GM19035 (cell line): ENCODE results near the gene GPR179.

Source experiments
- ATAC-seq: cut with Tn5 transposase; IDR thresholded peaks from one replicate; pipeline ENCODE4 v1.9.1; 2021; ENCODE audit not compliant: unreplicated experiment

The GPR179 gene, protein sequence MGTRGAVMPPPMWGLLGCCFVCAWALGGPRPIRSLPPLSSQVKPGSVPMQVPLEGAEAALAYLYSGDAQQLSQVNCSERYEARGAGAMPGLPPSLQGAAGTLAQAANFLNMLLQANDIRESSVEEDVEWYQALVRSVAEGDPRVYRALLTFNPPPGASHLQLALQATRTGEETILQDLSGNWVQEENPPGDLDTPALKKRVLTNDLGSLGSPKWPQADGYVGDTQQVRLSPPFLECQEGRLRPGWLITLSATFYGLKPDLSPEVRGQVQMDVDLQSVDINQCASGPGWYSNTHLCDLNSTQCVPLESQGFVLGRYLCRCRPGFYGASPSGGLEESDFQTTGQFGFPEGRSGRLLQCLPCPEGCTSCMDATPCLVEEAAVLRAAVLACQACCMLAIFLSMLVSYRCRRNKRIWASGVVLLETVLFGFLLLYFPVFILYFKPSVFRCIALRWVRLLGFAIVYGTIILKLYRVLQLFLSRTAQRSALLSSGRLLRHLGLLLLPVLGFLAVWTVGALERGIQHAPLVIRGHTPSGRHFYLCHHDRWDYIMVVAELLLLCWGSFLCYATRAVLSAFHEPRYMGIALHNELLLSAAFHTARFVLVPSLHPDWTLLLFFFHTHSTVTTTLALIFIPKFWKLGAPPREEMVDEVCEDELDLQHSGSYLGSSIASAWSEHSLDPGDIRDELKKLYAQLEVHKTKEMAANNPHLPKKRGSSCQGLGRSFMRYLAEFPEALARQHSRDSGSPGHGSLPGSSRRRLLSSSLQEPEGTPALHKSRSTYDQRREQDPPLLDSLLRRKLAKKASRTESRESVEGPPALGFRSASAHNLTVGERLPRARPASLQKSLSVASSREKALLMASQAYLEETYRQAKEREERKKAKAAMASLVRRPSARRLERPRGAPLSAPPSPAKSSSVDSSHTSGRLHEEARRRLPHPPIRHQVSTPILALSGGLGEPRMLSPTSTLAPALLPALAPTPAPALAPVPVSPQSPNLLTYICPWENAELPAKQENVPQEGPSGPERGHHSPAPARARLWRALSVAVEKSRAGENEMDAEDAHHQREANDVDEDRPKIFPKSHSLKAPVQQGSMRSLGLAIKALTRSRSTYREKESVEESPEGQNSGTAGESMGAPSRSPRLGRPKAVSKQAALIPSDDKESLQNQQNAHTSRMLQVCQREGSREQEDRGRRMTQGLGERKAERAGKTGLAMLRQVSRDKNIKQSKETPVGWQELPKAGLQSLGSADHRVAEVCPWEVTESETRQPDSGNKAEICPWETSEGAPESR (N-terminal part only)

DNA sequence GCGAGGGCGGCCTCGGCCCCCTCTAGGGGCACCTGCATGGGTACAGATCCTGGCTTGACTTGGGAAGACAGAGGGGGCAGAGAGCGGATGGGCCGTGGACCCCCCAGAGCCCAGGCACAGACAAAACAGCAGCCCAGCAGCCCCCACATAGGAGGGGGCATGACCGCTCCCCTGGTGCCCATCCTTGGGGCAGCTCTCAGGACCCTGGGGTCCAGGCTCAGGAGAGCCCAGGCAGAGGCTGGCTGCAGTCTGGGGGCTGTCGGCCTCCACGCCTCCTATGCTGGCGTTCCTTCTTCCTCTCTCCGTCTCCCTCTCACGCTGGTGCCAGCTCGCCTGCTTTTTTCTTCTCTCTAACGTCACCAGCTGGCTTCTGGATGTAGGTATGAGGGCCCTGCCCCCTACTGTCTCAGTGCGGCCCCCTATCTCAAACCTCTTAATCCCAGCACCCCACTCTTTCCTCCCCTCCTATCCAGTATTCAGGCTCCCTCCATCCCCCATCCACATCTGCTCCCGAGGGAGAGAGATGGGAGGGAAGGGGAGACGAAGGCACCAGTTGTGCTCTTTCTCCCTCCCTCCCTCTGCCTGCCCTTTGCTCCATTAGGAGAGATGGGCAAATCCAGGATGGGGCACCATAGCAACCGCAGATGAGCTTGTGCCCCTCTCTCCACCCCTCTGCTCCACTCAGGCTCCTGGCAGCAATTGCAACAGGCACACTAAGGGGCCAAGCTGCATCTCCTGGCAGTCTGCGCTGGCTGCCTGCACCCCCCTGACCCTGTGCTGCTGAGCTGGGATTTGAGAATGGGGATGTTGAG is at the start of gene GPR179:
GPR179 (minus strand) TSS at position 349 of the 812 bp plus-strand sequence; CDS start at position 182, 167 bp downstream.
- ATAC-seq: no peak

DNA sequence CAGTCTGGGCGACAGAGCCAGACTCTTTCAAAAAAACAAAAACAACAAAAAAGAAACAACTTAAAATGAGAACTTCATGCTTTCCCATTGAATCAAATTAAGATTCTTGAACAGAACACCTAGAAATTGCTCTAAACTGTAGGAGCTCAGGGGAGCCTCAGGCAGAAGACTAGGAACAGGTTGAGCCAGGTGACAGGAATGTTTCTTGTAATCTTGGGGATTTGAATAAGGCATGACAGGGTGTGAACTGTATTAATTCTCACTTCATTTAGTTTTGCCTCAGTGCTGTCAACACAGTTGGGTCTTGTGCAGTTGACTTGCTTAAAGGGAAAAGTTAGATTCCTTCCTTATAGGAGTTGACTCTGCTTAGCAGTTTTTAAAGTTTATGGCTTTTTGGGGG is 35.7 kb upstream of the GPR179 start:
- ATAC-seq: no peak

DNA sequence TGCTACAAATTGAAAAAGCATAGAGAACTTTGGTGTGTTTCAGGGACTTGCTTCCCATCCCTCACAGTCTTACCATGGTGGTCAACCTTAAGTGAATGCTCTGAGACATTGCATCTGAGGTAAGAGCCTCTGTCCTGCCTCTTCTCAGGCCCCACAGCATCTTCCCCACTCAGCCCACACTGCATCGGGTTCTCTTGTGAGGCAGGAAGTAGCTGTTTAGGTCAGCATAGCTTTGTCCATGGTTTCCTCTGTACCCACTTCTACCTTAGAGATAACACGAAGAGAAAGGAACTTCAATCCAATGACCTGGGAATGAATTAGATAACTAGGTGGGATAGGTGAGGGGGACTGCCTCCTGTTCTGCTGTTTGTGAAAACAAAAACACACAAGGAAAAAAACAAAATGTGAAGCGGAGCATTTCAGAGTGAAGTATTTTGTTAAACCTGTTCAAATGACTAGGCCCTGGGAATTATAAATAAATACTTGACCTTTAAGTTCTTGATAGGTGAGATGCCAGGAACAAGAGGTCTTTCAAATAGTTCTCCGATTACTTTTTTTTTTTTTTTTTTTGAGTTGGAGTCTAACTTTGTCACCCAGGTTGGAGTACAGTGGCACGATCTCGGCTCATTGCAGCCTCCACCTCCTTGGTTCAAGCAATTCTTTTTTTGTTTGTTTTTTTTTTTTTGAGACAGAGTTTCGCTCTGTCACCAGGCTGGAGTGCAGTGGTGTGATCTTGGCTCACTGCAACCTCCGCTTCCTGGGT is 25.5 kb upstream of the GPR179 start:
- ATAC-seq: no peak

DNA sequence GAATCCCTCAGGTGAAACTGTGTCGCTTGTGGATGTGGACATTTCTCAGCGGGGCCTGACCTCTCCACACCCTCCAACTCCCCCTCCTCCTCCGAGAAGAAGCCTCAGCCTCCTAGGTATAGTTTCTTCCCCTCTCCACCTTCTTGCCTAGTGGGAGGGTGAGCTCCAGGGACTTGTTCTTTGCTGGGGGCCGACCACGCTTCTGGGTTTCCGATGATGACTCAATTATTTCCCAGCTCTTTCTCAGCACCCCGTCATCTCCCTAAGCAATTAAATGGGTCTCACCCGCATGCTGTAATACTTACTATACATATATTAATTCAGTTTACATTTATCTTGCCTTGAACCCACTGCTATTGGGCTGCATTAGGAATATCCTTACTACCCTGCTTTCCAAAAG is 21.0 kb upstream of the GPR179 start:
- ATAC-seq: no peak

DNA sequence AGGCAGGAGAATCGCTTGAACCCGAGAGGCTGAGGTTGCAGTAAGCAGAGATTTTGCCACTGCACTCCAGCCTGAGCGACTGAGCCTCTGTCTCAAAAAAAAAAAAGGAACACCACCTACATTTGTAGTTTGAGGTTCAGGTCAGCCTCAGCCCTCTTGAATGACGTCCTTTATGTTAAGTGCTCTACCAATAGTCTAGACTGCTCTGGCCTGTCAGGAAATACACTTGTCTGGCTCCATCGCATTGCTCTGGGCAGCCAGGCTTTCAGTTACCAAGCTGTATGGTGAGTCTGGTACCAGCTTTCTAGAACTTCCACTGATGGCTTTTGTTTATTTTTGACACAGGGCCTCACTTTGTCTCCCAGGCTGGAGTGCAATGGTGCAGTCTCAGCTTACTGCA is 19.3 kb upstream of the GPR179 start:
- no peak for ATAC-seq

DNA sequence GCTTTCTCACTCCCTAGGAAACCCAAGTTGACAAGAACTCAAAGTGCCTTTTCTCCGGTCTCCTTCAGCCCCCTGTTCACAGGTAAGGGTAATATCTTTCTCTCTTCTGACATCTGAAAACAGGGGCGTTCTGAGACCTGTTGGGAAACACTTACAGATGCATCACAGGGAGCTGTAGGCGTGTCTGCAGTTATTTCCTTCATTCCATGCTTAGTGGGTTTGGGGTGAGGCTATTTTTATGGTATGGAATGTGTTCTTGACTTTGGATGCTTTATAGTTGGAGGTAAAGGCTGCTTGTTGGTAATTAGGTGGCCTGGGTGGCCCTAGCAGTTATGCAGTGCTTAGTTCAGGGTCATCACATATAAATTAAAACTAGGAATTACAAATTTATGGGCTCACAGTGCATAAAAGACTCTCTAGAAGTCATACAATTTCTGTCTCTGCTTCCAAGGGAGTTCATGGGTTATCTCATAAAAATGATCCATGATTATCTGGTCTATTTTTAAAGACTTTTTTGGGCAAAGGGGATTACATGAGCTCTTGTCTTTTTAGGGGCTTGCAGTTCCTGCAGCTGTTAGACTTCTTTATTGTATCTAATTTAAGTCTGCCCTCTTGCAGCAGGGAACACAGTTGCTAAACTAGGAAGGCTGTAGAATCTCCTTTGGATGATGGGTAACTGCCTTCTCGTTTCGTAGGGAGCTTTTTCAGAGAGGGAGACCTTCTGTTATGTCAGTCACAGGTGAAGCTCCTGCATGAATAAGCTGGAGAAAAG is 18.1 kb upstream of the GPR179 start:
- no peak for ATAC-seq

DNA sequence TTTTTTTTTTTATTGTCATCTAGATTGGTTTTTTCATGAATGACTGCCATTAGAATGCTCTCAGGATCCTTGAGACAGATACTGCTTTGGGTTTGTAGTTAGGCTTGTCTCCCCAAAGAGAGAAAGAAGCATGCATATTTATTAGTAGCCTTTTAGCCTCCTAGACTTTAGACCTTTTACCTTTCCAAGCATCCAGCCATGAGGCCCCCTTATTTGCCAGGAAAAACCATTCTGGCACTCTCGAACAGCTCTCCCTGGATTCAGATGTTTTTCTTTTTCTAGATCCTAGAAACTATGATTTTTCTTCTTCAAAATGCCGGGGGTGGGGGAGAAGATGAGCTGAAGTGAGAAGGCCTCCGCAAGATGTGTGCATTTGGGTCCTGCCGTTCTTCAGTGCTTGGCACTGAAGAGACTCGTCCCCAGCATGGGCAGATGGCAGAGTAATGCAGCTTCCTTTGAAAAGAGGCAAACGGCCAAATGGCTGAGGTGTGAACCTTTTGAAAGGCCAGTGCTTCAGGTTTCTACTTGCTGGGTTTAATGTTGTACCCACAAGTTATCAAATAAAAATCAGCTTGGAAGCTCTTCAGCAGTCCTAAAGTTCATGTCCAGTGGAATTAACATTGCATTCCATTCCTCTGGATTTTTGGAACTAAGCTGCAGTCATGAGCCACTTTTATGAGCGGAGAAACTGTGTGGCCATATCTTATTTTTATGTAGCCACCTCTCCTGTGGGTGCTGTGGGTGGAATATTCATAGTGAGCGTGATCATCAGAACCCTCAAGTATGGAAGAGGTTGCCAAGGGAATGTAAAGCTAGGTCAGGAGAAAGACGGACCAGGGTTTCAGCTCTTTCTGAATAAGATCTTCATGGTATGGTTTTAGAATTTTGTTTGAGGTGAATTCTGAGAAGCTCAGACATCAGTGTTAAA is 15.1 kb upstream of the GPR179 start:
- no peak for ATAC-seq

DNA sequence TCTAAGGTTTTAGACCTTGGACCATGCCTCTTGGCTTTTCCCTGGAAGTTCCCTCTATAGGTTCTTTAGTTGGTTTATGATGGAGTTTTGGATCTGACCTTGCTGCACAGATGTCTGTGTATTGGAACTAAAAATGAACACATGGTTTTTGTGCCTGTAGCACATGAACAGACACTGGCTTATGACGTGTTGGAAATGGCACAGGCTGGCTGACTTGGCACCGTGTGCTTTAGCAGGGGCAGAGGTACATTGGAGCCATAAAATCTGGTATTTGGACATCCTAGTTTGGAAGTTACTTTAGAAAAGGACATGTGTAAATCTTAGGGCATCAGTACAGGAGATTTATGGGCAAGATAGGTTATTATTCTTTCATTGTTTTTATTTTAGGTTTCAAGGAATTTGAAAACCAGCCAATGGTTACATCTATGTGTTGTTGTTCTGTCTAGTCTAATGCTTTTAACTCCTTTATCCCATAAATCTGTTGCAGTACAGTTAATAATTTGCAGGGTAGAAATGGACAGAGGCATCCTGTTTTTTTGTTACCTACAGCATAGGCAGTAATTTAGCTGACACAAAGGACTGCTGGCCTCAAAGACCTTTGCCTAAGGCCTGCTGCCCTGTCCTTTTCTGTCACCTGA is 13.8 kb upstream of the GPR179 start:
- no peak for ATAC-seq

DNA sequence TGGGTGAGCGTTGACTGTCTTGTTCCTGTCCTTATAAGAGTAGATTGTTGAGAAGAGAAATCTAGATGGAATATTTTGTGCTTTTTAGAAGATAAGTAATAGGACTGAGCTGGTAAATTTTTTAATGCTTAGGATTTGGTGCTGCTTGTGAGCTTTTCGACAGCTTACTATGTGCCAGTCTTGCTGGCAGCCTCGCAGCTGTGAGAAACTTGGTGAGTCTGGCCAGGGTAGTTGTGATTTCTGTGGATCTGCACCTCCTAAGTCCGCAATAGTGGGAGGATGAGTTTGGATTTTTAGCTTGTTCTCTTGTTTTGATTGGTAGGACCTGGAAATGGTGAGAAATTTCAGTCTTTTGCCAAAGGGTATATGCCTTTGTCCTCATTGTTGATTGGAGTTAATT is 11.5 kb upstream of the GPR179 start:
- no peak for ATAC-seq

DNA sequence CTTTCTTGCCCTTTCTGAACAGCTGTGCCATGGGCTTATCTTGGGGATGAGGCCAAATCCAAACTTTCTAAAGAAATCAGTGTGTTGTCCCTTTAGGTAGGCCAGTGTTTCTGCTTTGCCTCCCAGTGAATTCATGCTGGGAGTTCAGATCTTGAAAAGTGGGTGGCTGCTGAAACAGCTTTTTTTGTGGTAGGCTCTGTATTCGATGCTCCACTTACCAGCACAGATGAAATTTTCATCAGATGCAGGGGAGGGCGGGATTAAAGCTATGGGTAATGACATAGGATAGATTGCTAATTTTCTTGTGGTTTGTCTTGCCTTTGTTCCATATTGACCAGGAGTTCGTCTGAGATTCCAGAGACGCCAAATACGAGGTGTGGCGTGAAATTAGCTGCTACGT is 10.7 kb upstream of the GPR179 start:
- ATAC-seq: no peak

DNA sequence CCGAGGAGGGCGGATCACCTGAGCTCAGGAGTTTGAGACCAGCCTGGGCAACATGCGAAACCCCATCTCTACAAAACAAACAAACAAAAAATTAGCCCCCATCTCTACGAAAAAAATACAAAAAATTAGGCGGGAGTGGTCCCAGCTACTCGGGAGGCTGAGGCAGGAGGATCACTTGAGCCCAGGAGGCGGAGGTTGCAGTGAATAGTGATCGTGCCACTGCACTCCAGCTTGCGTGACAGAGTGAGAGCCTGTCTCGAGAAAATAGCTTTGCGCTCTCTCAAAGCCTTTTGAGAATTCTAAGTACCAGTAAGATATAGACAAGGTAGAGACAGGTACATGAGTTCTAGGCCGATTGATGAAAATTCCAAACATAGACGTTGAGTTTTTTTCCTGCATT is 9.9 kb upstream of the GPR179 start:
- ATAC-seq: no peak

DNA sequence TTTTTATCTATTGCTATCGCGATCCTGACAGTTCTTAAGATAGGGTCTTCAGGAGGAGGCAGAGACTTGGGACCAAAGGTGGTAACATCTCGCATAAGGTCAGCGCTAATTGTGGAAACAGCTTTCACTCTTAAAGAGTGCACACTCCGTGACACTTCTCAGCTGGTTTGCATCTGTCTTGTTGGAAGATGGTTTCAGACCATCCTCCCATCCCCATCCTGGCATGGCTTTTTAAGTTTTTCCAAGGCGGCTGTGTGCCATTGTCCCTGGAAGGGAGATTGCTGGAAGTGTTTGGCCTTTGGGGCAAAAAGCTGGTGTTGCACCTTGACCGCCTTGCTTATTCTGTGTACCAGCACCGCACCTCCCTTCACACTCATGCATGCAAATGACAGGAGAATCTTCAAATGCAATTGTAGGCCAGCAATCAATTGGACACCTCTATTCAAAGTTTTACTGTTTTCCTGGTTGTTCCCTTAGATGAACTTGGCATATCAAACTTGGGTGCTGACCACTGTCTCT is 9.4 kb upstream of the GPR179 start:
- no peak for ATAC-seq

DNA sequence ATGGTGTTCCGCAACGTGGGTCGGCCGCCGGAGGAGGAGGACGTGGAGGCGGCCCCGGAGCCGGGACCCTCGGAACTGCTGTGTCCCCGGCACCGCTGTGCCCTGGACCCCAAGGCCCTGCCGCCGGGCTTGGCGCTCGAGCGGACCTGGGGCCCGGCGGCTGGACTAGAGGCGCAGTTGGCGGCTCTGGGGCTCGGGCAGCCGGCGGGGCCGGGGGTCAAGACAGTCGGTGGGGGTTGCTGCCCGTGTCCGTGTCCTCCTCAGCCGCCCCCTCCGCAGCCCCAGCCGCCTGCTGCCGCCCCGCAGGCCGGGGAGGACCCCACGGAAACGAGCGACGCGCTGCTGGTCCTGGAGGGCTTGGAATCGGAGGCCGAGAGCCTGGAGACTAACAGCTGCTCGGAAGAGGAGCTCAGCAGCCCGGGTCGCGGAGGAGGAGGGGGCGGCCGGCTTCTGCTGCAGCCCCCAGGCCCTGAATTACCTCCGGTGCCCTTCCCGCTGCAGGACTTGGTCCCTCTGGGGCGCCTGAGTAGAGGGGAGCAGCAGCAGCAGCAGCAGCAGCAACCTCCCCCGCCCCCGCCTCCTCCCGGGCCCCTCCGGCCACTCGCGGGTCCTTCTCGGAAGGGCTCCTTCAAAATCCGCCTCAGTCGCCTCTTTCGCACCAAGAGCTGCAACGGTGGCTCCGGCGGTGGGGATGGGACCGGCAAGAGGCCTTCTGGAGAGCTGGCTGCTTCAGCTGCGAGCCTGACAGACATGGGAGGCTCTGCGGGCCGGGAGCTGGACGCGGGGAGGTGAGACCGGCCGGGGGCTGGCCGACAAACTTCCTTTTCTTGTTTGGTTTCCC is 8.7 kb upstream of the GPR179 start:
- ATAC-seq: peak; percentile 28

DNA sequence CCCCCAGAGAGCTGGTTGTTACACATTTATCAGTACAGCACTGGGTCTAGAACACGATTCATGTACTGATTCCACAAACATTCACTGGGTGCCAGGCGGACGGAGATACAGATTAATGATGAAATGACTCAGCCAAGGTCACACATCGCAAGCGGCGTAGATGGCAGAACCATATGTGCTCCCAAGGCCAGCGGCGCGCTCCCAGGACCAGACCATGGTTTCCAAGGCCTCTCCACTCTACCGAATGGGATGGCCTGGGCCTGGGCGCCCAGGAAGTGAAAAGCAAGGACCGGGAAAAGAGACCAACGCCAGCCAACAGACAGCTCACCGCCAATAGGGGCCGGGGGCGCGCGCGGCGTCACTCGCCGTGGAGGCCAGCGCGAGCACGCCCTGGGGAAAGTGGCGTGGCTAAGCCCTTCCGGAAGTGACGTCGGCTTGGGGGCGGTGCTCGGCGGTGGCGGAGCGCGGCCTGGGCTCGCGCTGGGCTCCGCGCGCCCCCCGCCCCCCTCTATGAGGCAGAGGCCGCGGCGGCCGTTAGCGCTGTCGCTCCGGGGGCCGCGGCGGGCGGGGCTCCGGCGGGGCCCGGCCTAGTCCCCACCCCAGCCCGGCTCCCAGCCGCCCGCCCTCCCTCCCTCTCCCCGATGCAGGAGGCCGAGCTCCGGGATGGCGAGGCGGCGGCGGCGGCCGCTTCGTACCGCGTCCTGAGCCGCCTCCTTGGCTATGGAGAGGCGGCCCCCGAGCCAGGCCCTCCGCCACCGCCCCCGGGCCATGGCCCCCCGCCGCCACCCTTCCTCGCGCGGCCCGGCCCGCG is 7.9 kb upstream of the GPR179 start, which contains the start of gene SOCS7:
SOCS7 (plus strand) TSS at position 433 of the 811 bp plus-strand sequence; CDS start at position 642, 209 bp downstream.
- peak; percentile 81 for ATAC-seq

DNA sequence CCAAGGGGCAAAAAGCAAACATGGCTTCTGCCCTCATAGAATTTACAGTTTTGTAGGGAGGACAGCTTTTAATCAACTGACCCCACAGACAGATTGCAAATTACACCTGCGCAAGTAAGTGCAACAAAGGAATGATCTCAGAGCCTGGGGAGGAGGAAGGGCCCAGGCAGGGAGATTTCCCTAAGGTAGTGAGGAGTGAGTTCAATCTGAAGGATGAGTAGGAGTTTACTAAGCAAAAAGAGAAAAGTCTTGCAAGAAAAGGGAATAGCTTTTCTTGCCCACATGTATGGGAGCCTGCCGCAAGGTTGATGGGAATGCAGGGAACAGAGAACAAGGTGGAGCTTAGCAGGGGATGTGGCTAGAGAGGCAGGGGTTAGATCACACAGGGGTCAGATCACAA is 6.3 kb upstream of the GPR179 start:
- ATAC-seq: no peak
